NT2/D1 (cell line): ENCODE results near the gene TOP3A.

Source experiments
- SUZ12 ChIP-seq: IDR thresholded peaks from 2 replicates; pipeline ENCODE4 v1.6.1; 2011; ENCODE audit not compliant: insufficient read length, insufficient read depth; ENCODE audit errors: extremely low read depth
- ZNF274 ChIP-seq: IDR thresholded peaks from 2 replicates; pipeline ENCODE4 v1.6.1; 2011; ENCODE audit warnings: mild to moderate bottlenecking, low read depth, low read length

DNA sequence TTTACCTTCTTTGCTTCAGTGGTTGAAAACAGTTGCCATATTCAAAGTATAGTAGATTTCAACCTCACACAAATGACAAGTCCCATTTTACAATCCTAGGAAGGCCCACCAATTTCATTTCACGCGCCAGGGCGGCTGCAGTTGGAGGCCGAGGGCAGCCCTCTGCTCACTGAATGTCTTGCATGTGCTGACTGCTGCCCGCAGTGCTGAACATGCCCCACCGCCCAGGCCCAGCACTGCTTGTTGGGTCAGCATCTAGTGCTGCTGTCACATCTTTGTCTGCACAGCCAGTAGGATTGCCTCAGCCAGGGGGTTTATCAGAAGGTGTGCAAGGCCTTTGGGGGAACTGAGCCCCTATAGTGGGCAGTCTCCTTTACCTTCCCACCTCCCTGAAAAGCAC is 11.8 kb upstream of the TOP3A start:
- TF ChIP-seq SUZ12 (no peak), ZNF274 (no peak)
